HEK293 (cell line): ENCODE results near the gene NRGN.

Experiments
- AEBP2 ChIP-seq: fragments of 450-650 bp; formaldehyde crosslinking; IDR thresholded peaks from 2 replicates; pipeline ENCODE4 v1.5.1; 2016; ENCODE audit warnings: missing biosample characterization, missing genetic modification characterization, borderline replicate concordance
- ATF2 ChIP-seq: fragments of 450-650 bp; formaldehyde crosslinking; IDR thresholded peaks from 2 replicates; pipeline ENCODE4 v1.5.1; 2016; ENCODE audit warnings: missing biosample characterization, missing genetic modification characterization, low read depth
- CTCF ChIP-seq: fragments of 450-650 bp; formaldehyde crosslinking; IDR thresholded peaks from 2 replicates; pipeline ENCODE4 v1.5.1; 2016; ENCODE audit warnings: missing biosample characterization, missing genetic modification characterization
- KLF9 ChIP-seq: fragments of 450-650 bp; formaldehyde crosslinking; IDR thresholded peaks from 2 replicates; pipeline ENCODE4 v1.5.1; 2016; ENCODE audit warnings: missing biosample characterization, missing genetic modification characterization, low read depth
- PBX3 ChIP-seq: sonication (generic); formaldehyde crosslinking; IDR thresholded peaks from 2 replicates; pipeline ENCODE4 v1.8.1; 2022; ENCODE audit warnings: mild to moderate bottlenecking, moderate library complexity, missing genetic modification reagents
- PRDM10 ChIP-seq: fragments of 450-650 bp; formaldehyde crosslinking; IDR thresholded peaks from 2 replicates; pipeline ENCODE4 v1.5.1; 2016; ENCODE audit warnings: missing biosample characterization, missing genetic modification characterization
- PRDM2 ChIP-seq: fragments of 450-650 bp; formaldehyde crosslinking; IDR thresholded peaks from 2 replicates; pipeline ENCODE4 v1.5.1; 2016; ENCODE audit warnings: missing biosample characterization, missing genetic modification characterization, borderline replicate concordance
- REST ChIP-seq: fragments of 450-650 bp; formaldehyde crosslinking; IDR thresholded peaks from 2 replicates; pipeline ENCODE4 v1.5.1; 2016; ENCODE audit warnings: missing biosample characterization, missing genetic modification characterization
- ZBTB20 ChIP-seq: fragments of 450-650 bp; formaldehyde crosslinking; IDR thresholded peaks from 2 replicates; pipeline ENCODE4 v1.5.1; 2016; ENCODE audit warnings: missing biosample characterization, missing genetic modification characterization
- ZNF132 ChIP-seq: fragments of 450-650 bp; formaldehyde crosslinking; IDR thresholded peaks from 2 replicates; pipeline ENCODE4 v1.5.1; 2017; ENCODE audit warnings: missing biosample characterization, missing genetic modification characterization, borderline replicate concordance
- ZNF19 ChIP-seq: fragments of 450-650 bp; formaldehyde crosslinking; IDR thresholded peaks from 2 replicates; pipeline ENCODE4; 2016; ENCODE audit warnings: missing biosample characterization, missing genetic modification characterization, low read depth
- ZNF239 ChIP-seq: fragments of 450-650 bp; formaldehyde crosslinking; IDR thresholded peaks from 2 replicates; pipeline ENCODE4 v1.5.1; 2016; ENCODE audit warnings: missing biosample characterization, missing genetic modification characterization
- ZNF555 ChIP-seq: fragments of 450-650 bp; formaldehyde crosslinking; conservative IDR thresholded peaks from 2 replicates; pipeline ENCODE4 v1.5.1; 2017; ENCODE audit warnings: missing biosample characterization, mild to moderate bottlenecking, missing genetic modification characterization, inconsistent platforms
- ZNF747 ChIP-seq: fragments of 450-650 bp; formaldehyde crosslinking; IDR thresholded peaks from 2 replicates; pipeline ENCODE4 v1.5.1; 2016; ENCODE audit warnings: missing biosample characterization, missing genetic modification characterization

- TF ChIP-seq PRDM10 (no peak), PRDM2 (tag by site-specific recombination) (no peak), REST (tag by site-specific recombination) (no peak), ZNF19 (tag by site-specific recombination) (no peak), ATF2 (tag by site-specific recombination) (no peak), ZNF747 (tag by site-specific recombination) (no peak), ZNF239 (tag by site-specific recombination) (no peak), PBX3 (CRISPR knock-in tag) (no peak), AEBP2 (tag by site-specific recombination) (no peak), ZBTB20 (no peak), CTCF (tag by site-specific recombination) (no peak), ZNF132 (tag by site-specific recombination) (no peak), ZNF555 (tag by site-specific recombination) (no peak), KLF9 (tag by site-specific recombination) (no peak)
These were observed 8.3 kb downstream of the NRGN start for GRCh38 chr11:124748100-124748418.
